Lower lobe of right lung (tissue), 2 donors: ENCODE measurements around the gene ABCG2. TPM values are rescaled to one million over a fixed set of nuclear protein-coding genes. Genes with fewer than 3 reads are reported as not detected.
A peak's percentile ranks its signal among the peaks of the same experiment; 100 is the strongest.
"Not testable (repeated sequence)": the region's sequence is repeated elsewhere in the genome, so short reads cannot be mapped to it uniquely, and the experiment has no call there.

Experiments
- ATAC-seq, 2 donors: fragments of 200-7000 bp; cut with Tn5 transposase; one replicate each; pipeline ENCODE4 v1.9.1; 2020 to 2022; ENCODE audit warnings: mild to moderate bottlenecking in 2 of 2, moderate library complexity in 2 of 2
- DNase-seq: peaks from one replicate; pipeline ENCODE4 v3.0.0-alpha.2; 2020
- H3K27ac ChIP-seq: fragments of 200-600 bp; one replicate; pipeline ENCODE4 v1.8.0; 2022
- H3K27me3 ChIP-seq: fragments of 200-600 bp; one replicate; pipeline ENCODE4 v1.8.0; 2022; ENCODE audit warnings: low read depth
- H3K36me3 ChIP-seq: fragments of 200-600 bp; one replicate; pipeline ENCODE4 v1.8.0; 2022; ENCODE audit warnings: mild to moderate bottlenecking
- H3K4me1 ChIP-seq: fragments of 200-600 bp; one replicate; pipeline ENCODE4 v1.8.0; 2022
- H3K4me3 ChIP-seq: fragments of 200-600 bp; one replicate; pipeline ENCODE4 v1.8.0; 2022; ENCODE audit warnings: mild to moderate bottlenecking
- H3K9me3 ChIP-seq: fragments of 200-600 bp; one replicate; pipeline ENCODE4 v1.8.0; 2022
- CTCF ChIP-seq: fragments of 200-600 bp; IDR thresholded peaks from one replicate; pipeline ENCODE4 v1.8.0; 2022; ENCODE audit warnings: antibody characterized with exemption, mild to moderate bottlenecking
- intact Hi-C: fragments of 100-400 bp; cut with DNase I; formaldehyde crosslinking; loops from one replicate; pipeline ENCODE4 v1.11.0; 2022
- total RNA-seq: library from RNA; stranded (reverse); fragmentation: NEBNext Ultra II Directional; extraction: Animal tissue kit (Norgen Biotek cat#: 25700); gene quantifications from one replicate; pipeline ENCODE4 v1.2.1, GENCODE V29; 2021
- donor health status: DM: no; HTN: yes; CAD: no; lungs with severe emphysema.

ABCG2 gene
- total RNA-seq, 1 donor from 2014 or later: 9.1 TPM

DNA sequence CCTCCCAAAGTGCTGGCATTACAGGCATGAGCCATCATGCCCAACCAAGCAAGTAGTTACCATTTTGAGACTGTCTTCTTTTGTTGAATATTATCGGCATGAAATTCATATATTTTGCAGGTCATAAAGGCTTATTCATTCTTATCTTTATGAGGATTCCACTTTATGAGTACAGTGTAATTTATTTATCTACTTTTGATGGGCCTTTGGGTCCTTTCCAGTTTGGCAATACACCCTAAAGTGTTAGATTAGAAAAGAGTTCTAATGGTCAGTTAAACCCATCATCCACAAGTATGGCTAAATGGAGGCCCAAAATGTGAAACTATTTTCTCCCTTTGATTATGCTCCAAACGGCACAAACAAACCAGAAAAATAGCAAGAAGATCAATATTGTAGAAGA lies 10.9 kb upstream of the ABCG2 start:
- Histone ChIP-seq H3K36me3 (no peaks in the 10 kb centered on the region), H3K27ac (no peak overlapping the region), H3K4me3 (no peak overlapping the region), H3K4me1 (no peaks in the 10 kb centered on the region), H3K27me3 (no peaks in the 10 kb centered on the region), H3K9me3 (peaks cover 1% of the 10 kb centered on the region)
- no peak for DNase-seq
- intact Hi-C loops: no loop called here
- no peak for ATAC-seq
- no peak for TF ChIP-seq CTCF

DNA sequence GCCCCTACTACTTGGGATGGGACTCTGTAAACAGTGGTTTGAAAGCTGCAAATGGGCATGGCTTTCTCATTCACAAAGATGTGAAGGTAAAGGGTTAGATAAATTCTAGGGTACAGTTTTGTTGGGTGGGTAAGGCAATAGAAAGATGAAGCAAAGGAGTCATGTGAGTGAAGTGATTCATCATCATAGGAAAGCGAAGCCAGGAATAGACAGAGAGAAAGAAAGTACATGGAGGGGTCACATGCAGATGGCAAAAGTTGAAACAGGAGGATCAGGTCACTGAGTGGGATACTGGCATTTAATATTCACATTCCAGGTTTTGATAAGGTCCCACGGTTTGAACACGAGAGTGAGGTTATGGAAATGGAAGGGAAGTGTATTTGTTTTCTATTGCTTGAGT lies 8.2 kb upstream of the ABCG2 start:
- intact Hi-C loops: no loop called here
- no peak overlapping the region for H3K4me3 ChIP-seq
- no peaks in the 10 kb centered on the region for H3K36me3 ChIP-seq
- ATAC-seq (no peak), DNase-seq (no peak)
- TF ChIP-seq CTCF: no peak
- no peak overlapping the region for H3K27ac ChIP-seq
- no peaks in the 10 kb centered on the region for H3K27me3 ChIP-seq
- no peaks in the 10 kb centered on the region for H3K4me1 ChIP-seq
- H3K9me3 ChIP-seq: peaks cover 4% of the 10 kb centered on the region

GRCh38 chr4:88163336-88163735 lies 4.9 kb upstream of the ABCG2 start:
- DNase-seq (no peak), ATAC-seq (no peak)
- no peaks in the 10 kb centered on the region for H3K27me3 ChIP-seq
- no peak overlapping the region for H3K4me3 ChIP-seq
- no peak overlapping the region for H3K27ac ChIP-seq
- H3K9me3 ChIP-seq: peaks cover 4% of the 10 kb centered on the region
- no peak for TF ChIP-seq CTCF
- intact Hi-C loops: no loop called here
- H3K4me1 ChIP-seq: peaks cover 6% of the 10 kb centered on the region
- H3K36me3 ChIP-seq: no peaks in the 10 kb centered on the region

DNA sequence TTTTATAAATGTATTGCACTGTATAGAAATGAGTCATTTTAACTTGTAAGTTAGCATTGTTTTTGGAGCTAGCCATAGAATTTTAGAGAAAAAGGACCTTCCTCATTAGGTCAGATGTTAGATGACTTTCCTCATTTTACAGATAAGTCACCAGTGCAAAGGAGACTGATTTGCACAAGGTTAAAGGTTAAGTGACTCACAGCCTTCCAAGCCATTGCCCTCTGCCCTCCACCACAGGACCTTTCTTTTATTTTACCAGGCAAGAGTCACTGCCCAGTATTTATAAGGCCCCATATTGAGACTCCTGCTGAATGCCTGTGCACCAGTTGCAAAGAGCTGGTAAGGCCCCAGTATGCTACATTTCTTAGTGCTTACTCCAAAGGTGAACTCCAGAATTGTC lies 4.2 kb upstream of the ABCG2 start:
- ATAC-seq: peak; percentile 37 to 46
- no peak overlapping the region for H3K4me3 ChIP-seq
- no peaks in the 10 kb centered on the region for H3K27me3 ChIP-seq
- peaks cover 4% of the 10 kb centered on the region for H3K9me3 ChIP-seq
- no peak overlapping the region for H3K27ac ChIP-seq
- no peak for DNase-seq
- intact Hi-C loops: no loop called here
- H3K36me3 ChIP-seq: no peaks in the 10 kb centered on the region
- peaks cover 9% of the 10 kb centered on the region for H3K4me1 ChIP-seq
- TF ChIP-seq CTCF: no peak

GRCh38 chr4:88159229-88159725 lies 838 bp upstream of the ABCG2 start:
- no peak for TF ChIP-seq CTCF
- intact Hi-C loops: no loop called here
- DNase-seq: no peak
- H3K36me3 ChIP-seq: no peaks in the 10 kb centered on the region
- no peaks in the 10 kb centered on the region for H3K27me3 ChIP-seq
- peak; percentile 70 to 74 for ATAC-seq
- peak overlapping the region; percentile 71 for H3K4me3 ChIP-seq
- peak overlapping the region; percentile 72 for H3K27ac ChIP-seq
- H3K4me1 ChIP-seq: peaks cover 9% of the 10 kb centered on the region
- peaks cover 2% of the 10 kb centered on the region for H3K9me3 ChIP-seq

GRCh38 chr4:88158038-88158488 lies 376 bp downstream of the ABCG2 start:
- Histone ChIP-seq H3K27ac (peak overlapping the region; percentile 72), H3K27me3 (no peaks in the 10 kb centered on the region)
- intact Hi-C loops: no loop called here

GRCh38 chr4:88152331-88152730 lies 6.1 kb downstream of the ABCG2 start:
- H3K27me3 ChIP-seq, H3K4me1 ChIP-seq, H3K27ac ChIP-seq, H3K4me3 ChIP-seq, H3K36me3 ChIP-seq, ATAC-seq, DNase-seq, H3K9me3 ChIP-seq, intact Hi-C loops: not testable (repeated sequence)

More at GRCh38 chr4:88158038-88158488, 376 bp downstream of the ABCG2 start:
- H3K36me3 ChIP-seq: no peaks in the 10 kb centered on the region
- ATAC-seq (no peak), DNase-seq (no peak)
- H3K9me3 ChIP-seq: no peaks in the 10 kb centered on the region
- no peak for TF ChIP-seq CTCF
- H3K4me1 ChIP-seq: peaks cover 9% of the 10 kb centered on the region
- peak overlapping the region; percentile 71 for H3K4me3 ChIP-seq
